ENCODE results near the gene OSTF1.

The OSTF1 gene

GRCh38 chr9:75128535-75128934 is 40.2 kb downstream of the OSTF1 start:
- no peak for DNase-seq

GRCh38 chr9:75130172-75130571 is 41.9 kb downstream of the OSTF1 start:
- no peak for DNase-seq

GRCh38 chr9:75130621-75131230 is 42.4 kb downstream of the OSTF1 start:
- no peak for DNase-seq

DNA sequence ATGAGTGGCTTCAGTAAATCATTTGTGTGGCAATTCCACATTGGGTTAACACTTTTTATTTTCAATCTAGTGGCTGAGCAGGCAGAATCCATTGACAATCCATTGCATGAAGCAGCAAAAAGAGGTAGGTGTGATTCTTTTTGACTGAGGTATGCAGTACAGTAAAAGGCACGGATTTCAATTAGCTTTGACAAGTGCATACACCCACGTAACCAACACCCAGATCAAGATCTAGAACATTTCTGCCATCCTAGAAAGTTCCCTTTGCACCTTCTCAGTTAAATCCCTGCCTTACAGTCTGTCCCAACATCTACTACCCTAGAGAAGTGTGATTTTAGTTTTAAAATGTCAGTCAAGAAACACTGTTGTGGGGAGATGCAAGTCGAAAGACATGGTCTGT is 43.4 kb downstream of the OSTF1 start:
- DNase-seq = no peak

- no peak for DNase-seq
Measured at GRCh38 chr9:75132244-75132643, 43.9 kb downstream of the OSTF1 start.

DNA sequence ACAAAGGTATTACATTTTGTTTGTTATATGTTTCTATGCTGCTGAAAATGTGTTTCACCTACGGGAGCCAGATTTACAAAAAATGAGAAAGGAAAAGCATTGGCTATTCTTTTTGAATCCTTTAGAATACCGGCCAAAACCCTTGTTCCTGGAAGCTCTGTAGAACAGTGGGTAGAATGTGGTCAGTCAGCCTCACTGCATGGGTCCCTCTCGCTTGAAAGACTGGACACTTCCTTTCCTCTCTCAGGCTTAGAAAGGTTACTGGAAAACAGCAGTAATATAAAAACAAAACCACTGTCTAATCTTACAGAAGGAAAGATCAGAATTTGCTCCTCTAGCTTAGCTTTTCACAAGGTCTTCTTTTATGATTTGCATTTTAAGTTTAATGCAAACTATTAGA is 45.1 kb downstream of the OSTF1 start:
- no peak for DNase-seq

DNA sequence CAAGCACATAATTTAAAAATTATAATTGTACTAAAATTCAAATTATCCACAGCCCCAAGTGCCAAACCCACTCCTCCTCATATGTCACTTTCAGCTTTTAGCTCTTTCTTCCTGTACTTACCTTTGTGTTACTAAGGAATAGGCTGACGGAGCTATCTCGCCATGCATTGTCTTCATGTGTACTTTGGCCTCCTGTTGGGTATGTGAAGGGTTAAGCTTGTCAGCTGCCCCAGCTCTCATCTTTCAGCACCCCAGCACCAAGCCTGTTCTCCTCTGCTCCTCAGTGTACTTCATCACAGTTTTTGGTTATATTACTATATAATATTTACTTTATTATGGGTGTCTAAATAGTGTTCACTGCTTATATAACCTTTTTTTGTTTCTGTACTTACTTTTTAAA is 46.2 kb downstream of the OSTF1 start:
- no peak for DNase-seq

GRCh38 chr9:75138260-75139040 is 50.1 kb downstream of the OSTF1 start:
- no peak for DNase-seq

- DNase-seq = no peak
Measured at GRCh38 chr9:75139201-75139600, 50.9 kb downstream of the OSTF1 start.

GRCh38 chr9:75140261-75140660 is 51.9 kb downstream of the OSTF1 start:
- DNase-seq = no peak

DNA sequence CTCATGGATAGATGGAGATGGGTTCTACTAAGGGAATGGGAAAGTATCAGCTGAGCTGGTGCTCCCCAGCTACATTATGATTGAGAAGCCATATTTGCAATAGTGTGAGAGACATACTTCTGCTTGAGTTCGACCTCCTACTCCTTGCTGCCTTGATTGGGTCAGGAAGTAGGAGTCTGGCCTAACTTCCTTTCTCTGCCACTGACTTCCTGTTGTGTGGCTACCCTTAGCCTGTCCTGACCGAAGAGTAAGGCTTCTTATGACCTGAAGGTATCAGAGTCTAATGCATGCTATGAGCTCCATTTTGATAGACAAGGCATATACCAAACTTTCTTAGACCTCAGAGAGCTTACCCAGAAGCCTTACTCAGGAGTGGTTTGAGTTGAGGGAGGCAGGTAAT is 53.9 kb downstream of the OSTF1 start:
- no peak for DNase-seq

DNA sequence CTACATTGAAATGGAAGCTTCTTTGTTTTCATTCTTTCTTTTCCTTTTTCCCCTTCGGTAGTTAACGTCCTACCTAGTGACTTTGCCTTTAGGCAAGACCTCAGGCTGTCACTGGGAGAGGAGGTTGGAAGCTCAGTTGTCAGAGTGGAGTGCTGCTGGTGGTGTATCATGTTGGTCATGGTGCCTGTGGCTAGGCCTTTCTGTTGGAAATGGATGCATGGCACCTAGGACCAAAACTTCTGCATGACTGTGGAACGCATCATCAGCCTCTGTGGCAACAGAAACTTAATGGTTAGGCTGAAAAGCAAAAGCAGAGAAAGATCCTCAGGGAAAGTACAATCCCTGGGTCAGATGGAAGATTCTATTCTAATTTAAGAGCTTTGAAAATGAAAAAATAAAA is 57.9 kb downstream of the OSTF1 start:
- DNase-seq = no peak

GRCh38 chr9:75147638-75148037 is 59.3 kb downstream of the OSTF1 start:
- no peak for DNase-seq

GRCh38 chr9:75148561-75148960 is 60.2 kb downstream of the OSTF1 start:
- DNase-seq = no peak

- no peak for DNase-seq
Measured at GRCh38 chr9:75149841-75150241, 61.5 kb downstream of the OSTF1 start.

- no peak for DNase-seq
Measured at GRCh38 chr9:75150512-75150911, 62.2 kb downstream of the OSTF1 start.

GRCh38 chr9:75152416-75152815 is 64.1 kb downstream of the OSTF1 start:
- DNase-seq = no peak

DNA sequence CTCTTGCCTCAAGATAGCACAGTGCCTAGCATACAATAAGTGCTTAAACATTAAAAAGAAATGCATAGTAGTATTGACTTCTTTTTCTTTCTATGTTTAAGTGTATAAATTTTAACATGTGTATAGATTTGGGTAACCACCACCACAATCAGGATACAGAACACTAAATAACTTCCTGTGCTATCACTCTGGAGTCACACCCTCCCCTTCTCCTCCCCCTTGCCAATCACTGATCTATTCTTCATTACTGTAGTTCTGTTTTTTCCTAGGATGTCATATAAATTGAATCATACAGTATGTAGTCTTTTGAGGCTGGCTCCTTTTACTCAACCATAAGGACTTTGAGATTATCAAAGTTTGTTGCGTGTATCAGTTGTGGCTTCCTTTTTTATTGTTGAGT is 68.5 kb downstream of the OSTF1 start:
- no peak for DNase-seq

DNA sequence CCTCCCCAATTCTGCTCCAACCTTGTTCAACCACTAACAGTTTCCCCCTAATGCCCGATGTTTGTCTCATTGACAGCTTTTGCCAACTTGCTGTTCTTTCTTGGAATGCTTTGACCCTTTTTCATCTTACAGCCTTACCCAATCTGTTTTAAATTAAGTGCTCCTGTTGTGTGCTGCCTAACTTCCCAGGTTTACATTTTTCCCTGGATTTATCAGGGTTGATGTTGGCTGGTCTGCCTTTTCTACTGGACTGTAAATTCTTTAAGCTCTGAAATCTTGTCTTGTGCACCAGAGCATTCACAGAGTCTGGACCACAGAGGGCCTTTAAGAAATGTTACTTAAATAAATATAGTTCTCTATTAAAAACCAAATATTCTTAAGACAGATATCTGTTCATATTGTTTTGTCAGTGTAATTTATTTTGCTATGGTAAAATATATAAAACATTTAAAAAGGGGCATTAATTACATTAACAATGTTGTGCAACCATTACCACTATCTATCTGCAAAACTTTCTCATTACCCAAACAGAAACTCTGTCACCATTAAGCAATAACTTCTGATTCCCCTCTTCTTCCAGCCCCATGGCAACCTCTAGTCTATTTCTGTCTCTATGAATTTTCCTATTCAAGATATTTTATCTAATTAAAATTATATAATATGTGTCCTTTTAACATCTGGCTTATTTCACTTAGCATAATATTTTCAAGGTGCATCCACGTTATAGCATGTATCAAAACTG is 73.0 kb downstream of the OSTF1 start:
- DNase-seq = no peak

DNA sequence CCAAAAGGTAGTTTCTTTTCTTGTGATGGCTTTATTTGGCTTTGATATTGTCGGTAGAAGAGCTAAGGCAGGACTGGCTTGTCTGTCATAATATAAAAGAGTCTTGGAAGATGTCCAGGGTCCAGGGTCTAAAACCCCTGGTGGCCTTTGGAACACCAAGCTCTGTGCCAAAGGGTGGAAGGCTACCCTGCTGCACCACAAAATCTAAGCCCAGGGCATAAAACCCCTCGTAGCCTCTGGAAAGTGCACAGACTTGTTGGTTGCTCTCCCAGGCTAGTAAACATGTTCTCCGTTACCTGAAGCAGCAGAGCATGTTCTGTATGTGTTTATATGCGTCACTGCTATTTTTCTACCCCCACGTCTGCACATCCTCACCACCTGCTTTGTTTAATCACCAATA is 75.5 kb downstream of the OSTF1 start:
- no peak for DNase-seq

- no peak for DNase-seq
Measured at GRCh38 chr9:75164573-75164972, 76.3 kb downstream of the OSTF1 start.

DNA sequence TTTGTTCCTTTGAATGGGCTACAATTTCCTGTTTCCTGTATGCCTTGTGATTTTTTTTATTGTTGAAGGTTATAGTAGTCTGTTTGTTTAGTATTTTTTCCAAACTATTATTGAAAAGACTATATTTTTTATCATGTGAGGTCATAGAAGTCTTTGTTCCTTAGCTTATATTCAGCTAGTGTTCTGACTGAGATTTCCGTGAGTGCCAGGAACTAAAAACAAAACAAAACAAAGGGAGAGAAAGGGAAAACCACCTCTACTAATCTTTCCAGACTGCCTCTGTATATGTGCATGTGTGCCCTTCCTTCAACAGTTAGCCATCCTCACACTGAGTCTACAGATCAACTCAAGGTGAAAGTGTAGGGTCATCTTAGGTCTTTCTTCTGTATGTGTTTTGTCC is 79.0 kb downstream of the OSTF1 start:
- DNase-seq = no peak

GRCh38 chr9:75168270-75169178 is 80.2 kb downstream of the OSTF1 start:
- no peak for DNase-seq

All from NCI-H1436 treated with DMSO at 0.1 percent for 48 hours (cell line).